Measurements from ENCODE around the gene SNRPA. TPM values are rescaled to one million over a fixed set of nuclear protein-coding genes. Genes with fewer than 3 reads are reported as not detected.
A peak's percentile ranks its signal among the peaks of the same experiment; 100 is the strongest.

SNRPA gene
- total and polyA plus RNA-seq, 2 of the 13 experiments (the other 11 are each of a cell fraction or from before 2014, with no cell fraction given), result 59.6 to 162 TPM

- TF ChIP-seq PHF21A (CRISPR knock-in tag; IDR thresholded peaks at IDR 0.05) (peak; percentile 52; the same call in 1 of the 2 replicates), NR0B2 (CRISPR knock-in tag; IDR thresholded peaks at IDR 0.05) (no peak), ZNF281 (CRISPR knock-in tag; IDR thresholded peaks at IDR 0.05; ENCODE audit: borderline replicate concordance) (no peak), ZNF781 (CRISPR knock-in tag; IDR thresholded peaks at IDR 0.05; ENCODE audit: borderline replicate concordance, not compliant biosample characterization) (no peak), CEBPG (CRISPR knock-in tag; IDR thresholded peaks at IDR 0.05) (no peak), REXO4 (CRISPR knock-in tag; IDR thresholded peaks at IDR 0.05; ENCODE audit: borderline replicate concordance) (no peak), NFIC (IDR thresholded peaks at IDR 0.05; ENCODE audit: low read length) (no peak), ZNF530 (CRISPR knock-in tag; IDR thresholded peaks at IDR 0.05; ENCODE audit: low read depth) (no peak), EED (CRISPR knock-in tag; IDR thresholded peaks at IDR 0.05) (no peak)
- TF ChIP-seq, protein P1, sequence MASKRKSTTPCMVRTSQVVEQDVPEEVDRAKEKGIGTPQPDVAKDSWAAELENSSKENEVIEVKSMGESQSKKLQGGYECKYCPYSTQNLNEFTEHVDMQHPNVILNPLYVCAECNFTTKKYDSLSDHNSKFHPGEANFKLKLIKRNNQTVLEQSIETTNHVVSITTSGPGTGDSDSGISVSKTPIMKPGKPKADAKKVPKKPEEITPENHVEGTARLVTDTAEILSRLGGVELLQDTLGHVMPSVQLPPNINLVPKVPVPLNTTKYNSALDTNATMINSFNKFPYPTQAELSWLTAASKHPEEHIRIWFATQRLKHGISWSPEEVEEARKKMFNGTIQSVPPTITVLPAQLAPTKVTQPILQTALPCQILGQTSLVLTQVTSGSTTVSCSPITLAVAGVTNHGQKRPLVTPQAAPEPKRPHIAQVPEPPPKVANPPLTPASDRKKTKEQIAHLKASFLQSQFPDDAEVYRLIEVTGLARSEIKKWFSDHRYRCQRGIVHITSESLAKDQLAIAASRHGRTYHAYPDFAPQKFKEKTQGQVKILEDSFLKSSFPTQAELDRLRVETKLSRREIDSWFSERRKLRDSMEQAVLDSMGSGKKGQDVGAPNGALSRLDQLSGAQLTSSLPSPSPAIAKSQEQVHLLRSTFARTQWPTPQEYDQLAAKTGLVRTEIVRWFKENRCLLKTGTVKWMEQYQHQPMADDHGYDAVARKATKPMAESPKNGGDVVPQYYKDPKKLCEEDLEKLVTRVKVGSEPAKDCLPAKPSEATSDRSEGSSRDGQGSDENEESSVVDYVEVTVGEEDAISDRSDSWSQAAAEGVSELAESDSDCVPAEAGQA (IDR thresholded peaks at IDR 0.05; ENCODE audit: low read depth), result peak; percentile 93
- TF ChIP-seq, protein P1 (CRISPR knock-in tag; IDR thresholded peaks at IDR 0.05; ENCODE audit: borderline replicate concordance), result no peak; the same call in 1 of the 2 replicates
- TF ChIP-seq, protein P2, sequence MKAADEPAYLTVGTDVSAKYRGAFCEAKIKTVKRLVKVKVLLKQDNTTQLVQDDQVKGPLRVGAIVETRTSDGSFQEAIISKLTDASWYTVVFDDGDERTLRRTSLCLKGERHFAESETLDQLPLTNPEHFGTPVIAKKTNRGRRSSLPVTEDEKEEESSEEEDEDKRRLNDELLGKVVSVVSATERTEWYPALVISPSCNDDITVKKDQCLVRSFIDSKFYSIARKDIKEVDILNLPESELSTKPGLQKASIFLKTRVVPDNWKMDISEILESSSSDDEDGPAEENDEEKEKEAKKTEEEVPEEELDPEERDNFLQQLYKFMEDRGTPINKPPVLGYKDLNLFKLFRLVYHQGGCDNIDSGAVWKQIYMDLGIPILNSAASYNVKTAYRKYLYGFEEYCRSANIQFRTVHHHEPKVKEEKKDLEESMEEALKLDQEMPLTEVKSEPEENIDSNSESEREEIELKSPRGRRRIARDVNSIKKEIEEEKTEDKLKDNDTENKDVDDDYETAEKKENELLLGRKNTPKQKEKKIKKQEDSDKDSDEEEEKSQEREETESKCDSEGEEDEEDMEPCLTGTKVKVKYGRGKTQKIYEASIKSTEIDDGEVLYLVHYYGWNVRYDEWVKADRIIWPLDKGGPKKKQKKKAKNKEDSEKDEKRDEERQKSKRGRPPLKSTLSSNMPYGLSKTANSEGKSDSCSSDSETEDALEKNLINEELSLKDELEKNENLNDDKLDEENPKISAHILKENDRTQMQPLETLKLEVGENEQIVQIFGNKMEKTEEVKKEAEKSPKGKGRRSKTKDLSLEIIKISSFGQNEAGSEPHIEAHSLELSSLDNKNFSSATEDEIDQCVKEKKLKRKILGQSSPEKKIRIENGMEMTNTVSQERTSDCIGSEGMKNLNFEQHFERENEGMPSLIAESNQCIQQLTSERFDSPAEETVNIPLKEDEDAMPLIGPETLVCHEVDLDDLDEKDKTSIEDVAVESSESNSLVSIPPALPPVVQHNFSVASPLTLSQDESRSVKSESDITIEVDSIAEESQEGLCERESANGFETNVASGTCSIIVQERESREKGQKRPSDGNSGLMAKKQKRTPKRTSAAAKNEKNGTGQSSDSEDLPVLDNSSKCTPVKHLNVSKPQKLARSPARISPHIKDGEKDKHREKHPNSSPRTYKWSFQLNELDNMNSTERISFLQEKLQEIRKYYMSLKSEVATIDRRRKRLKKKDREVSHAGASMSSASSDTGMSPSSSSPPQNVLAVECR (CRISPR knock-in tag; IDR thresholded peaks at IDR 0.05; ENCODE audit: borderline replicate concordance), result no peak; the same call in 1 of the 2 replicates
These were observed 737 bp upstream of the SNRPA start, which contains the start of gene ACTMAP (continued) for GRCh38 chr19:40750058-40750873.

Measured in HepG2 (cell line).